ENCODE results near the gene NFX1. TPM values are rescaled to one million over a fixed set of nuclear protein-coding genes. Genes with fewer than 3 reads are reported as not detected.

Gene NFX1
- total and polyA plus RNA-seq, 4 donors: 24.1 to 30.4 (median 27.7) TPM

DNA sequence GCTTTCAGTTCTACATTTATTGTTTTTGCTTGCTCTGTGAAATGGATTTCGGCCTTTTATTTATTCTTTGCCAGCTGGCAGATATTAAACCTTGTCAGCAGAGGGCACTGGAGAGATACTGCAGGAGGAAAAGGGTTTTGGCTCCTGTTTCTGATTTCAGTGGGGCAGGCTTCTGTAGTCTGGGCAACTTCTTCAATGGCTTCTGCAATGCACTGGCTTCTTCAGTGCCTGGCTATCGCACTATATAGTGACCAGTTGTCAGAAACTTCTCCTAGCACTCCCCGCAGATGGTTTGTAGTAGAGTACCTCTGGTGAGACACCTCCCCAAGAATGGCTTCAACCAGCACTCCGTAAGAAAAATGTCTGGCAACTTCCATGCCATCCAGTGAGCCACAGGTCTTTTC is 3.2 kb upstream of the NFX1 start:
- DNase-seq (ENCODE audit: low read depth in 4 of 6, low spot score in 6 of 6): peak in 3 of 6 donors; percentile 33 to 79 (median 73)
- WGBS (ENCODE audit: insufficient coverage): 43% methylated on average over 4 of the region's 4 CpGs
- Histone ChIP-seq H3K9me3 (ENCODE audit: control insufficient read depth, insufficient read depth, low read length) (no peaks in the 10 kb centered on the region), H3K27me3 (ENCODE audit: control insufficient read depth, insufficient read depth, low read length) (no peaks in the 10 kb centered on the region), H3K36me3 (ENCODE audit: control insufficient read depth, insufficient read depth, low read length) (peaks cover 6% of the 10 kb centered on the region), H3K27ac (ENCODE audit: low read depth, low read length) (peak overlapping the region; percentile 42), H3K4me3 (ENCODE audit: low read depth, low read length) (no peak overlapping the region), H3K4me1 (ENCODE audit: control insufficient read depth, insufficient read depth, low read length) (peaks cover 22% of the 10 kb centered on the region)

DNA sequence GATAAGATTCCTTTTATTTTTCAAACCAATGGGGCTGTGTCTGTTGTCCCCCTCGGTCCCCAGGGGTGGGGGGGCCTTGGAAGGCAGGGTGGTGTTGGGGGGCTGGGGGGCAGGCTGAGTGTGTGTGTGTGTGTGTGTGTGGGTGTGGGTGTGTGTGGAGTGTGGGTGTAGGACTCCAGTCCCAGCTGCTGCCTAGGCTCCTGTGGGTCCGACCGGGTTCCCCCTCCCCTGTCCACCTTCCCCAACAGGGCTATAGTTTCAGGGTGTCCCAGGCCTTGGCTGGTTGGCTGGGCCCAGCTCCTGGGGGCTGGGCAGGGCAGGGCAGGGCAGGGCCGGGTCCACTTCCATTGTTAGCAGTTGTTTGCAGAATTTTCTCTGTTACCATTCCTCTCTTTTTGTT is 2.1 kb upstream of the NFX1 start:
- Histone ChIP-seq H3K27me3 (ENCODE audit: control insufficient read depth, insufficient read depth, low read length) (no peaks in the 10 kb centered on the region), H3K4me3 (ENCODE audit: low read depth, low read length) (no peak overlapping the region), H3K36me3 (ENCODE audit: control insufficient read depth, insufficient read depth, low read length) (peaks cover 3% of the 10 kb centered on the region), H3K4me1 (ENCODE audit: control insufficient read depth, insufficient read depth, low read length) (peaks cover 22% of the 10 kb centered on the region), H3K9me3 (ENCODE audit: control insufficient read depth, insufficient read depth, low read length) (no peaks in the 10 kb centered on the region), H3K27ac (ENCODE audit: low read depth, low read length) (no peak overlapping the region)
- DNase-seq (ENCODE audit: low read depth in 4 of 6, low spot score in 6 of 6): no peak
- 100% methylated on average over 1 of the region's 4 CpGs for WGBS (ENCODE audit: insufficient coverage)

DNA sequence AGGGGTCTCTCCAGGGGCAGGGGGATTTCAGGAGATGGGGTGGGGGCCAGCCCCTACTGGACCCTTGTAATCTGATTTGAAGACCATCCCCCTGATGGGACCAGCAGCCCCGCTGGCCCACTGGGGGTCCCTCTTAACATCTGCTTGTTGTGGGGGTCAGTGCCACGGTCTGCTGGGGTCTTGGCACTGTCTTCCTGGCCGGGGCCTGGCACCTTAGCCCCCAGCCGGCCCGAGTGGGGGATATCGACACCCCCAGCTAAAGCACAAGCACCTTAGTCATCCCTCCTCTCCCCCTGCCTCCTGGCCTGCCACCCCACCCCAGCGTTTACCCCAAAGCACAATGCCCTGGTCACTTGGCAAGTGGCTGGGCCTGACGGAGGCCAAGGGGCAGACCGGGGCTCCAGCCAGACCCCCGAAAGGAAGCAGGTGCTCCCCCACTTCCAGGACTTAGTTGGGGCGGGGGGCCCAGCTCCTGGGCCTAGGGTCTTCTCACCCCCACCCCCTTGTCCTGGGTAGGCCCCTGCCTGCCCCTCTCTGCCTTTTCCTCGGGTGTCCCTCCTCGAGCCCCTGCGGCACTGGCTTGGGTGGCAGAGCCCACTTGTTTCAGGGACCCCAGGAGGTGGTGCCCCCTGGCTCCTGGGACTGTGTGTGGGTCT is 1.4 kb upstream of the NFX1 start:
- DNase-seq (ENCODE audit: low read depth in 4 of 6, low spot score in 6 of 6): peak in 1 of 6 donors; percentile 4
- no peaks in the 10 kb centered on the region for H3K9me3 ChIP-seq (ENCODE audit: control insufficient read depth, insufficient read depth, low read length)
- H3K27me3 ChIP-seq (ENCODE audit: control insufficient read depth, insufficient read depth, low read length): no peaks in the 10 kb centered on the region
- H3K27ac ChIP-seq (ENCODE audit: low read depth, low read length): peak overlapping the region; percentile 99
- 90% methylated on average over 11 of the region's 14 CpGs for WGBS (ENCODE audit: insufficient coverage)
- H3K4me1 ChIP-seq (ENCODE audit: control insufficient read depth, insufficient read depth, low read length): peaks cover 22% of the 10 kb centered on the region
- H3K4me3 ChIP-seq (ENCODE audit: low read depth, low read length): no peak overlapping the region
- peaks cover 3% of the 10 kb centered on the region for H3K36me3 ChIP-seq (ENCODE audit: control insufficient read depth, insufficient read depth, low read length)

DNA sequence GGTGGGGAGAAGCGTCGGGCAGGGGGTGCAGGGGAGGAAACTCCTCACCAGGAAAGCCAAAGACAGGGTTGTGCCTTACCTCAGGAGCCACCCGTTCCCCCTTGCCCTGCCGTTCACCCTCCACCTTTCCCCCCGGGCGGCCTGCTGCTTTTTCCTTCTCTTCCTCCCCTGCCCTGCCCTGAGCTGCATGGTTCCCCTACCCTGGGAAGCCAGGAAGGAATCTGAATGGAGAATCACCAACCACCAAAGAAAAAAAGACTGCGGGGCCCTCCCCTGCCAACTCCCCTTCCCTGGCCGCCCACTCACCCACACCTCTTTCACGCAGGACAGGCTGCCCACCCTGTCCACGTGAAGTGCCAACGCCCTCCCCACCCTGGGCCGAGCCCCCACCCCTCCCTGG is 820 bp upstream of the NFX1 start:
- peak in 2 of 6 donors; percentile 5 to 20 for DNase-seq (ENCODE audit: low read depth in 4 of 6, low spot score in 6 of 6)
- Histone ChIP-seq H3K27me3 (ENCODE audit: control insufficient read depth, insufficient read depth, low read length) (no peaks in the 10 kb centered on the region), H3K27ac (ENCODE audit: low read depth, low read length) (peak overlapping the region; percentile 99), H3K4me1 (ENCODE audit: control insufficient read depth, insufficient read depth, low read length) (peaks cover 22% of the 10 kb centered on the region), H3K36me3 (ENCODE audit: control insufficient read depth, insufficient read depth, low read length) (peaks cover 3% of the 10 kb centered on the region), H3K9me3 (ENCODE audit: control insufficient read depth, insufficient read depth, low read length) (no peaks in the 10 kb centered on the region), H3K4me3 (ENCODE audit: low read depth, low read length) (peak overlapping the region; percentile 86)
- 24% methylated on average over 4 of the region's 12 CpGs for WGBS (ENCODE audit: insufficient coverage)

DNA sequence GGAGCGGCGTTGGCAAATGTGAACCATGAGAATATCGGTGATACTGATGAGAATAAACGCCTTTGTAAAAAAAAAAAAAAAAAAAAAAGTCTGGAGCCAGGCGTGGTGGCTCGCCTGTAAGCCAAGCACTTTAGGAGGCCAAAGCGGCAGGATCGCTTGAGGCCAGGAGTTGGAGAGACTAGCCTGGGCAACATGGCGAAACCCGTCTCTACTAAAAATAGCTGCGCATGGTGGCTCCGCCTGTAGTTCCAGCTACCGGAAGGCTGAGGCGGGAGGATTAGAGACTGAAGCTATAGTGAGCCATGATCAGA is 425 bp upstream of the NFX1 start:
- Histone ChIP-seq H3K36me3 (ENCODE audit: control insufficient read depth, insufficient read depth, low read length) (peaks cover 3% of the 10 kb centered on the region), H3K27me3 (ENCODE audit: control insufficient read depth, insufficient read depth, low read length) (no peaks in the 10 kb centered on the region), H3K4me1 (ENCODE audit: control insufficient read depth, insufficient read depth, low read length) (peaks cover 22% of the 10 kb centered on the region), H3K27ac (ENCODE audit: low read depth, low read length) (peak overlapping the region; percentile 99), H3K9me3 (ENCODE audit: control insufficient read depth, insufficient read depth, low read length) (no peaks in the 10 kb centered on the region), H3K4me3 (ENCODE audit: low read depth, low read length) (peak overlapping the region; percentile 86)
- 0% methylated on average over 14 of the region's 14 CpGs for WGBS (ENCODE audit: insufficient coverage)
- no peak for DNase-seq (ENCODE audit: low read depth in 4 of 6, low spot score in 6 of 6)

DNA sequence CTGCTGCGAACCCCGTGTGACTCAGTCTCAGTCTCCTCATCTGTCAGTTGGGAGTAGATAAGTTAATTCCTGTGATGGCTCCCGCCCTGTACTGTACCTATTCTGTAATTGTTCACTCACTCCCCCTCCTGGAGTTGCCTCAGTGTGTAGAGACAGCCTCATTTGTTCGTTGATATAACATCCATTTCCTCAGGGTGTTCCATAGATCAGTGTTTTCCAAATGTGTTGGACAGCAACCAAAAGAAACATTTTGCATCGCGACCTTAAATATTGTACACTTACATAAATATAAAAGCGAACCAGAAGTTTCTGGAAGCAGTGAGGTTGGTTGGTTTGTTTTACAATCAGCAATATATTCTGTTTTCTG is 698 bp downstream of the NFX1 start:
- H3K4me3 ChIP-seq (ENCODE audit: low read depth, low read length): peak overlapping the region; percentile 86
- 0% methylated on average over 1 of the region's 7 CpGs for WGBS (ENCODE audit: insufficient coverage)
- peak overlapping the region; percentile 99 for H3K27ac ChIP-seq (ENCODE audit: low read depth, low read length)
- peaks cover 22% of the 10 kb centered on the region for H3K4me1 ChIP-seq (ENCODE audit: control insufficient read depth, insufficient read depth, low read length)
- peaks cover 3% of the 10 kb centered on the region for H3K36me3 ChIP-seq (ENCODE audit: control insufficient read depth, insufficient read depth, low read length)
- no peaks in the 10 kb centered on the region for H3K27me3 ChIP-seq (ENCODE audit: control insufficient read depth, insufficient read depth, low read length)
- no peak for DNase-seq (ENCODE audit: low read depth in 4 of 6, low spot score in 6 of 6)
- no peaks in the 10 kb centered on the region for H3K9me3 ChIP-seq (ENCODE audit: control insufficient read depth, insufficient read depth, low read length)

DNA sequence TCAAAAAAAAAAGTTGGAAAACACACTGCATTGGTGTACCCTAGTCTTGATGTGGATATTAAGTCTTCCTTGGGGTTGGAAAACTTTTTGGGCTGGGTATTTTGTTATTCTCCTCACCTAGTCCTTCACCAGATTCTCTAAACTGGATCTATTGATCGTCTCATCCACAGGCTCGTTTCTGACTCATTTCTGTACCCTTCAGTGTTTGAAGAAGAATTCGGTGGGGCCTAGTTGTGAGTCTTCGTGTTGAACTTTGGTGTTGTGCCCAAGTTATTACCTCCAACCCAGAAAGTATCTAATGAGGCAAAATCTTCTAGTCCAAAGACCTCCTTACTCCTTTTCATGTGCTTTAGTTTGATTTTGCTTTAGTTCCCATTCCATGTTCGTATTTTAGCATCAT is 1.6 kb downstream of the NFX1 start:
- H3K27me3 ChIP-seq (ENCODE audit: control insufficient read depth, insufficient read depth, low read length): no peaks in the 10 kb centered on the region
- H3K4me1 ChIP-seq (ENCODE audit: control insufficient read depth, insufficient read depth, low read length): peaks cover 22% of the 10 kb centered on the region
- DNase-seq (ENCODE audit: low read depth in 4 of 6, low spot score in 6 of 6): no peak
- WGBS (ENCODE audit: insufficient coverage): 100% methylated on average over 1 of the region's 5 CpGs
- no peak overlapping the region for H3K27ac ChIP-seq (ENCODE audit: low read depth, low read length)
- H3K4me3 ChIP-seq (ENCODE audit: low read depth, low read length): no peak overlapping the region
- no peaks in the 10 kb centered on the region for H3K9me3 ChIP-seq (ENCODE audit: control insufficient read depth, insufficient read depth, low read length)
- peaks cover 7% of the 10 kb centered on the region for H3K36me3 ChIP-seq (ENCODE audit: control insufficient read depth, insufficient read depth, low read length)

DNA sequence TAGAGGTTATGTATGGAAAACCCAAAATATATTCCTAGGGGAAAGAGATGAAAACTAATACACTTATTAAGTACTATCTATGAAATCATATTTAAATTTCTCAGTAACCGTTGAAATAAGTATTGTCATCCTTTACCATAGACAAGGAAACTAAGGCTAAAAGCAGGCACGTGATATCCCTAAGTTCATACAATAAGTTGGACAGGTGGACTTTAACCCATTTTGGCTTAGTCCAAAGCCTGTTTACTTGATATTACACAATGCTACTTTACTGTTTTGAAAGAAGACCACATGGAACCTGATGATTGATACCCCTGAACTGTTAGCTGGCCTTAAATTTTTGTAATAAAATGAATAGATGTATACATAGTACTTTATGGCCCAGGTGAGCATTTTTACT is 3.5 kb downstream of the NFX1 start:
- Histone ChIP-seq H3K27me3 (ENCODE audit: control insufficient read depth, insufficient read depth, low read length) (no peaks in the 10 kb centered on the region), H3K4me3 (ENCODE audit: low read depth, low read length) (no peak overlapping the region), H3K4me1 (ENCODE audit: control insufficient read depth, insufficient read depth, low read length) (peaks cover 19% of the 10 kb centered on the region), H3K9me3 (ENCODE audit: control insufficient read depth, insufficient read depth, low read length) (no peaks in the 10 kb centered on the region), H3K27ac (ENCODE audit: low read depth, low read length) (no peak overlapping the region), H3K36me3 (ENCODE audit: control insufficient read depth, insufficient read depth, low read length) (peaks cover 21% of the 10 kb centered on the region)
- no CpG with 5 or more reads among the region's 2 CpGs for WGBS (ENCODE audit: insufficient coverage)
- no peak for DNase-seq (ENCODE audit: low read depth in 4 of 6, low spot score in 6 of 6)

DNA sequence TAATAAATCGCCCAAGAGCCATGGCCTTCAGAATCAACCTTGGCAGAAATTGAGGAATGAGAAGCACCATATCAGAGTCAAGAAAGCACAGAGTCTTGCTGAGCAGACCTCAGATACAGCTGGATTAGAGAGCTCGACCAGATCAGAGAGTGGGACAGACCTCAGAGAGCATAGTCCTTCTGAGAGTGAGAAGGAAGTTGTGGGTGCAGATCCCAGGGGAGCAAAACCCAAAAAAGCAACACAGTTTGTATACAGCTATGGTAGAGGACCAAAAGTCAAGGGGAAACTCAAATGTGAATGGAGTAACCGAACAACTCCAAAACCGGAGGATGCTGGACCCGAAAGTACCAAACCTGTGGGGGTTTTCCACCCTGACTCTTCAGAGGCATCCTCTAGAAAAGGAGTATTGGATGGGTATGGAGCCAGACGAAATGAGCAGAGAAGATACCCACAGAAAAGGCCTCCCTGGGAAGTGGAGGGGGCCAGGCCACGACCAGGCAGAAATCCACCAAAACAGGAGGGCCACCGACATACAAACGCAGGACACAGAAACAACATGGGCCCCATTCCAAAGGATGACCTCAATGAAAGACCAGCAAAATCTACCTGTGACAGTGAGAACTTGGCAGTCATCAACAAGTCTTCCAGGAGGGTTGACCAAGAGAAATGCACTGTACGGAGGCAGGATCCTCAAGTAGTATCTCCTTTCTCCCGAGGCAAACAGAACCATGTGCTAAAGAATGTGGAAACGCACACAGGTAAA is 4.5 kb downstream of the NFX1 start:
- H3K27me3 ChIP-seq (ENCODE audit: control insufficient read depth, insufficient read depth, low read length): no peaks in the 10 kb centered on the region
- peaks cover 10% of the 10 kb centered on the region for H3K4me1 ChIP-seq (ENCODE audit: control insufficient read depth, insufficient read depth, low read length)
- H3K9me3 ChIP-seq (ENCODE audit: control insufficient read depth, insufficient read depth, low read length): no peaks in the 10 kb centered on the region
- peaks cover 21% of the 10 kb centered on the region for H3K36me3 ChIP-seq (ENCODE audit: control insufficient read depth, insufficient read depth, low read length)
- 96% methylated on average over 9 of the region's 12 CpGs for WGBS (ENCODE audit: insufficient coverage)
- no peak overlapping the region for H3K27ac ChIP-seq (ENCODE audit: low read depth, low read length)
- no peak overlapping the region for H3K4me3 ChIP-seq (ENCODE audit: low read depth, low read length)
- DNase-seq (ENCODE audit: low read depth in 4 of 6, low spot score in 6 of 6): no peak

DNA sequence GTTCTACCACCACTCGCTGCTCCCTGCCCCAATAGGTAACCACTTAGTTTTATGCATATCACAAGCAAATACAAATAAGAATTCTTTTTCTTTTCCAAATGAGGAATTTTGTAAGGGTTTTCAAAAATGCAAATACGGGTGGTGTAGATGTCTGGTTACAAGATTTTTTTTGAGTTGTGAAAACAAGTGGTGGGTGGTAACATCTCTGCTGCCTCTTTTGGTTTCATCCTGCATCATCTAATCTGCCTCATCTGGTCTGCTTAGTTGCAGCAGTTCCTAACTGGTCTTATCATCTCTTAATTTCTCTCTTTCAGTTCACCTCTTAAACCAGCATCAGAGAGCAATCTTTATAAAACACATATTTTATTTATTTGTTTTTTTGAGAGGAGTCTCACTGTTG is 5.3 kb downstream of the NFX1 start:
- DNase-seq (ENCODE audit: low read depth in 4 of 6, low spot score in 6 of 6): no peak
- Histone ChIP-seq H3K27me3 (ENCODE audit: control insufficient read depth, insufficient read depth, low read length) (no peaks in the 10 kb centered on the region), H3K36me3 (ENCODE audit: control insufficient read depth, insufficient read depth, low read length) (peaks cover 23% of the 10 kb centered on the region), H3K27ac (ENCODE audit: low read depth, low read length) (no peak overlapping the region), H3K4me3 (ENCODE audit: low read depth, low read length) (no peak overlapping the region), H3K4me1 (ENCODE audit: control insufficient read depth, insufficient read depth, low read length) (peaks cover 10% of the 10 kb centered on the region), H3K9me3 (ENCODE audit: control insufficient read depth, insufficient read depth, low read length) (no peaks in the 10 kb centered on the region)
- no CpG with 5 or more reads among the region's 2 CpGs for WGBS (ENCODE audit: insufficient coverage)

Measured in spinal cord (tissue), 10 donors.